GM19193 (cell line): Measurements from ENCODE around the gene NUP210L.

Experiments
- POLR2A ChIP-seq: IDR thresholded peaks from 4 replicates; pipeline ENCODE4 v1.6.1; 2011; ENCODE audit not compliant: insufficient read depth, insufficient read length; ENCODE audit errors: extremely low read depth

NUP210L gene

DNA sequence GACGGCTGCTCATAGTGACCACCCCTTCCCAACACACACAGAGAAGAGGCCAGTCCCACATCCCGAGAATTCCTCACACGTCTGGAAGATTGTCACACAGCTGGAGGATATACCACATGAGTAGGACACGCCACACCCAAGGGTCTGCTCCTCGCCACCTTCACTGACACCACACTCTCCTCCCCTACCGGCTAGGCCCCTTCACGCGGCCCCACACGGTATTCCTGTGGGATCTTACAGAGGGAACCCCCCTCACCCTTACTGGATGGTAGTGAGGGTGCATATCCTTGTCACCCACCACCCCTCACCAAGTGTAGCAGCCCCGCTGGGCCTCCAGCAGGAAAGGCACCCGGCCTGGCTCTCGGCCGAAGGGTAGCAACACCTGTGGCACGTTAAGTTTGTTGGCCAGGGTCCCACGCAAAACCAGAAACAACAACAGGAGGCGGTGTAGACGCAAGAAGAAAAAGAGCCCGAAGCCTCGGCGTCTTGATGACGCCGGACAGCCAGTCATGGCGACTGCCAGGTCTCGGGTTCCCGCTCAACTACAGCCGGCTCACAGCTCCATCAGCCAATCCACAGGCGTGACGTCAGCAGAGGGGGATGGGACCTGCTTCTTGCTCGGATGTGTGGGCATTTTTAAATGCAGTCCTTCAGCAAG is at the start of gene NUP210L:
TSS of gene NUP210L (minus strand) at position 540 of the 658 bp plus-strand sequence.
- TF ChIP-seq POLR2A = peak; percentile 36

DNA sequence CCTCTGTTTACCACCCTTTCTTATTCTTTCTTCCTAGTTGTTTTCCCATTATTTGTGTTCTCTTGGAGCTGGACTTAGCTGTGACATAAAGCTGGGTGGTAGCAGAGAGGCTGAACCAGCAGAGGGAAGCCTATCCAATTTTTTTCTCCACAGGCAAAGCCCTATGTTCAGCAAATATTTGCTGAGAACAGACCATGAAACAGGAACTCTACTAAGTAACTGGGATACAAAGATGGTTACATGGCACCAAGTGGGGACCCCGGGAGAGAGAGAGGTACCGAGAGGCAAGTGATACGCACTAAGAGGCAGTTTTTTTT is 44.6 kb upstream of the NUP210L start:
- TF ChIP-seq POLR2A = no peak

DNA sequence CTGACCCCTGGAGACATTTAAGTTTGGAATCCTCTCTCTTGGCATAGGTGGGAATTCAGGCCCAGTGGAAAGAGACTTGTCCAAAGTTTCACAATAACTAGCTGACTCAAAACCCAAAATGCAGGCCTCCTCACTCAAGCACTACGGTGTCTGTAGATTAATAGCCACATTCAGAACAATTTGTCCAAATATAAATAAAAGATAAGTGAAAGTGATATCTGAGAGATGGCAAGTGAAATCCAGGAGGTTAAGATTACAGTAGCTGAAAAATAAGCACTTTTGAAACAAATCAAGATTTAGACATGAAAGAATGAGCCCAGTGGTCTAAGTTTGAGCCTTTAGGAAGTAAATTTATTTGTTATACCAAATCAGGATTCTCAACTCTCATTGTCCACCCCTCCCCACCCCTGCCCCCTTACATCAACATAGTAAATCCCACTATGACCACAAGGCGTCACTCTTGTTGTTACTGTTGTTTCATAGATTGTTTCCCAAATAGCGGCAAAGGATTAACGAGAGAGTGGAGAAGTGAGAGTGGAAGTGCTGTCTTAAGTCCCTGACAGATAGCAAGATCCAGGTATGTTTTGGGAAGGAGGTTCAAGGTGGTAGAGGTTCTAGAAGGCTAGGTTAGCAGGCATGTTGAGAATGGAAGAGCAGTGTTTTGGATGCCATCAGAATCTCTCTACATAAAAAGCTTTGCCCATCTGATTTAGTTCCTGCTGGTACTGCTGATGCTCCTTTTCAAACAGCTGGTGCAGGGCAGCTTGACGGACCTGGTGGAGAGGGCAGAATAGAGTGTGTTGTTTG is 44.1 kb upstream of the NUP210L start:
- no peak for TF ChIP-seq POLR2A

DNA sequence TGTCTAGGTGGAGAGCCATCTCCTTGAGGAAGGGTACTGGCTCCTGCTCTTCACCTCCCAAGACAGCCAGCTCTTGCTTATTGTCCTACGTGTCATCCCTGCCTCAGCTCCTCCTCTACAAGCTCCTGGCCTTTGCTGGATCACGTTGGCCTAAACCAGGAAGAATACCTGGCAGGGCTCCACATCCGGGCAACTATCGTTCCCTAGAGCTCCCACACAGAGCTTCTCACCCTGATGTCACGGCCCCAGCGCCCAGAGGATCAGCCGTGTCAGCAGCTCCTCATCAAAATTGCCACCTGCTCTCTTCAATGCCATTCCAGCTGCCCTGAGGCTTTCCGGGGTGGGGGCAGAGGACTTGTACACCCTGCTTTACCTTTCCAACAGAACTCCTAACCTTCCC is 38.9 kb upstream of the NUP210L start:
- no peak for TF ChIP-seq POLR2A

DNA sequence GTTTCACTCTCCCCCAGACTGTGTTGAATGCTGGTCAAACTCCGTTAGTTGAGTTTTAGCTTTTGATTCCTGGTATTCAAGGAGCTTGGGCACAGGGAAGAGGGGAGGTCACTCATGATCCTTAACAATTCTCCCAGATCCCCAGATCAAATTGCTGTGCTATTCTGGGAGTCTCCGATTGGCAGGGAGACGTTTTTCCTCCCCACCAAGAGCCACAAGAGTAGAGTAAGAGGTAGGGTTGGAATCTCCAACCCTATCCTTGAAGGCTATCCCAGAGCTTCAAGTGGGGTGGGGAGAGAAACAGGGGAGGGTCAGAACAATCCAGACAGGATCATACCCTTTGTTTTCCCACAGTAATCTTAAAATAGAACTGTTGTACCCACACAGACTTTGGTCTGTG is 37.6 kb upstream of the NUP210L start:
- TF ChIP-seq POLR2A = no peak

DNA sequence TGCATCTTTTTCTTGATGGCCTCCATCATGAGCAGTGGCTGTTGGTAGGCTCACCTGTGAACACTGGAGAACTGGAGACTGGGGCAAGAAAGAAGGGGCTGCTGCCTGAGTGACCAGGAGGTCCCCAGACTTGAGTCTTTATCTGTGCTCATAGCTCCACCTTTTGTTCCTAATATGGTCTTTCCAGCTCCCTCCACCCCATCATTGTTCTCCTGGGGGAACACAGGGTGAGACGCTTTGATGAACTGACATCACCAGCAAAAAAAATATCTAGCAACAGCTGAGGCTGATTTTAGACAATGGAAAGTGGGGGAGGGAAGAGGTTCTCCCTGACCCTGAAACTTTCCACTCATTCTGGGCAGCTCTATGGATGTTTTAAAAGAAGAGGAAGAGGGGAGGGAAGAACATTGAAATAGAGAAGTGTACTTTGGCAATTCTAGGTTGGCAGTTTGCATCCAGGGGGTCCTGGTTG is 37.2 kb upstream of the NUP210L start, which contains the start of gene TPM3:
TSS of gene TPM3 (minus strand) at position 111 of the 472 bp plus-strand sequence. CDS start at position 29, 82 bp downstream.
- no peak for TF ChIP-seq POLR2A

DNA sequence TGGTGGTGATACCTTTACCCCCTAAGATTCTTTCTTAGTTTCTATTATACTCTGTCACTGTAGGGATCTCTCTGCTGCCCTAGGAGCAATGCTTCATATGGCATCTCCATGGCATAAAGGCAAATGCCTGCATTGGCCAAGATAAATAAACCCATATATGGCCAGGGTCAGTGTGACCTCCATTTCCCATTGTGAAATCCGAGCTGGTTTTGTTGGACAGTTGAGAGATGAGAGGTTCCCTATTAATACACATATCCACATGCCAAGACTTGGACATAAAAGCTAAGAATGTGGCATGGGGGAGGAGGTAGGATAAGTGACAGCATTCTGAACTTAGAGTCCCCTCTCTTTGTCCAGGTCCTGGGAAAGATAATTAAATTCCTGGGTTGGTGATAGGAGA is 35.7 kb upstream of the NUP210L start:
- TF ChIP-seq POLR2A = no peak

DNA sequence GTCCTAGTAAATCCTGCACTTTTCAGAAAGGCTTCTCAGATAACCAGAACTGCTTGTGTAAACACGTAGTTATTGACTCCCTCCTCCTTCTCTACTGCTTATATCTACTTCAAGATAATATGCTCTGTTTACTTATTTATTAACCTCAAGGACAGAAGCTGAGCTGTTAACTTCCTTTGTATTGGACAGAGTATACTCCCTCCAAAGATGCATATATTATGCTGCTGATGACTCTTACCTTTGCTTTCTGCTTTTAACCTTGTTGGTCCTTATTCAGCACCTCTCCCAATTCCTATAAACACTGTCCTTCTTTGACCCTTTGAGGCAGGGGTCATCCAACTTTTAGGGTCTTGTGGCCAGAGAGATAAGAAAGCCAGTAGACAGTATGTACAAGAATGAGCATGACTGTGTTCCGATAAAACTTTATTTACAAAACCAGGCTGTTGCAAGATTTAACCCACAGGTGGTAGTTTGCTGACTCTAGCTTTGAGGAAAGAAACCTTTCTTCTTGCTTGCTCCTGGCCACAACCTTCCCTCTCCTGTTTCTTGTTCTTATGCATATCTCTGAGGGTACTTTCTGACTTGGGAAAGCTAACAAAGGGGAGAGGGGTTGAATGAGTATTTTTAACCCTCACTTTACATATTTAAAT is 32.1 kb upstream of the NUP210L start:
- no peak for TF ChIP-seq POLR2A

DNA sequence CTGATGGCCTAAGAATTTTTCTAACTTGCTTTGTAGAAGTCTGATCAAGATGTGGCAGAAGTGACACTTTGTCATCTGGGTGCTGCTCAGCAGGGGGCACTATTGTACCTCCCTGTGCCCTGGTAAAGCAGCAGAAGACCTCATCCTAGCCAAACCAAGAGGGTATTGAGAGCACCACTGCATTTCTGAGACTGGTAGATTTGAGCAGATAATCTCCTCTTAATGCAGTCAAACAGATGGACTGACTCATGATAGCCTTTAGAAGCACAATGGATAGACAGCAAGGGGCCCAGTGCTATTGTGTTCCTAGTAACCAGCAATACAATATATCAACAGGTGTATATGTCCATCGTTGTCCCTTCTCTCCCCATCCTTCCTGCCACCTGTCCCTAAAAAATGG is 31.3 kb upstream of the NUP210L start:
- TF ChIP-seq POLR2A = no peak

DNA sequence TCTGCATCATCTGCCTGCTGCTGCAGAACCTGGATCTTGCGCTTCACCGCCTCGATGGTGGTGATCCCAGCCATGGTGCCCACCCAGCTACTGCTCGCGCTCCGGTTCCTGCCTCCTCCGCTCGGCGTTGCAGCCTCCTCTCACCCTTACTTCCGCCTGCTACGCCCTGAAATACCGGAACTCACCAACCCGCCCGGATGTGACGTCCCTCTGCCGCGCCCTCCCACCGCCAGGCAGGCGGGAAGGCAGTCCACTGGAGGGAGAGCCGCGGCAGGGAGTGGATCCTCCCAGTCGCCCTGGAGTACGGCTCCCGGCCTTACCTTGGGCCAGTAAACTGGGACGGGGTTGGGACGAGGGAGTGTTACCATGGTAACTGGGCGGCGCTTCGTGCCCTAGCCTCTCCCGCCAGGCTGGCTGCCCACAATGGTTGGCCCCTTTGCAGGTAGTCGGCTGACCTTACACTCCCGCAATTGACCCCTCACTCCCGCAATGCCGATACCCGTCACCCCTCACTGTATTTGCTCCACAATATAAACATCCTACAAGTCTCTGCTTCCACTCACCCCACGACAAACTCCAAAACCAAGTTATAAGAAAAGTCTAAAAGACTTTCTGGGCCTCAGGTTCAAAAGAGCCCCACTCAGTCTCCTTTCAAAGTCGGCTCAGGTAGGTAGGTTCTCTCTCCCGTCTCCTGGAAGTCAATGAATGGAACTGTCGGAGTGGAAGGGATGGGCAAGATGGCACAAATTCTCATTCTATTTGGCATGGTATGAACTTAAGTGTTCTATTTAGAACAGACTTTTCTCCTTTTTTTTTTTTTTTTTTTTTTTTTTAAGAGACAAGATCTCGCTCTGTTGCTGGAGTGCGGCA is 28.4 kb upstream of the NUP210L start:
- peak; percentile 97 for TF ChIP-seq POLR2A

DNA sequence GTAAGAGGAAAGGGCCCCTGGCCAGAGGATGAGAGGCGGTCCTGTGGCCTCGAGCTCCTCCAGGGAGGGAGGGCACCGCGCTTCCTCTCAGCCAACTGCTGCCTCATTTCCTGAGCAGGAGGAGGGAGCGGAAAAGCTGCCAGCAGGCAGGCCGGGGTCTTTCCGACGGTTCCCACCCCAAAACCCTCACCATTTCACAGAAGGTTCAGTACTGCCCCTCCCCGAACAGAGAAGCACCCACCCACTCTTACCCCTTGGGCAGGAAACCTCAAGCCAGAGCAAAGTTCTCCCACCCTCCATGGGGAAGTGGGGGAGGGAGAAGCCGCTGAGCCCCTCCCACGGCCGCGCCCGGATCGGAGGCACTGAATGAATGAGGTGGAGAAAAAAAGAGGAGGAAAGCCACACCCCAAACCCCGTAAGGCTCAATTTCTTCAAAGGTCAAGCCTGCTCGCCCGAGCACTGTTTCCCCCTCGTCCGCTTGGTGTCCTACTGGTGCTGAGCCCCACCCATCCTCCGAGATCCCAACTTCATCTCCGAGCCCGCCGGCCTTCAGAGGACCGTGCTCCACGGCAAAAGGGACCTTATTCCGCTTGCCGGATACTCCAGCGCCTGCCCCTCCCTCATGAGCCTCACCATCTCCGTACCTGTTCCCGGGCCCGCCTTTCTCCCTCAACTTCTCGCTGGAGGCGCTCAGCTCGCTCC is 27.6 kb upstream of the NUP210L start:
- peak; percentile 57 for TF ChIP-seq POLR2A

DNA sequence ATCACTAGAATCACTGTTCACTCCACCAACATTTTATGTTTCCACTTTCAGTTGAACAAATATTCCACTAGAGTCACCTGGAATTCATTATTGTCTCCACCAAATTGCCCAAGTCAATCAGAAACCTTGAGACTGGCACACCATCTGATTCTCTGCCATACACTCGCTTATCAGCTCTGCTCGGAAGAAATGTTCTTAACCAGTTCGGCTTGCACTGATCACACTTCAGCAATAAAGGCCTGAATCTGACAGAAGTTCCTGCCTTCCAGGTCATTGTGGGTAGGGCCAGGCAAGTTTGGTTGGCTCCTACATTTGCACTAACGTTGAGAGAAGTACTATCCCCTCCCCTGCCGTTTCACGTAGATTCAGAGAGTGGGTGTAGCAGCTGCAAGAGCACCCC is 27.1 kb upstream of the NUP210L start:
- TF ChIP-seq POLR2A = no peak

DNA sequence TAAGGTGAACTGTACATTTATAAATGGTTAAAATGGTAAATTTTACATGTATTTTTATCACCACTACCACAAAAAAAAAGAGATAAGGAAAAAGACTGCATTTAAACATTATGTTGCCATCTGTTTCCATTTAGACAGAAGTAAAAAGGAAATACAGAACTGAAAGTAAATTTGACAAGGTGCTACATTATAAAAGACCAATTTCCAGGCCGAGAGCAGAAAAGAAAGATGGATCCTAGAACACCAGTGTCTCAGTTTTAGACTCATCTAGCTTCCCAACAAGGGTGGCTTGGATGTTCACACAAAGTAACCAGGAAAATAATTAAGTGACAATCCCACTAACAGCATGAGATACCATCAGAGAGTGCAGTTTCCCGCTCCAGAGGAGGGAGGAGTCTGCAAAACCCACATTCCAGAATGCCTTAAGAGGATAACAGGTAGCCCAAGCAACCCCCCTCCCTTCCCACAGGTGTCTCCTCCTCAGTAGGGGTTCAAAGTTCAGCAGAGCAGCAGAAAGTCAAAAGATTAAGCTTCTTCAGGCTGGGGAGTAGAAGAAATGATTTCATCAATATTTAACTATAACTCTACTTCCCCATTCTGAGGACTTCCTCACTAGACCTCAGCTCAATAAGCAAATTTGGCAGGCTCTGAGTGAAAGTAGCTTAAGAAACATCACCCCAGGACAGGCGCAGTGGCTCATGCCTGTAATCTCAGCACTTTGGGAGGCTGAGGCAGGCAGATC is 25.2 kb upstream of the NUP210L start:
- TF ChIP-seq POLR2A = no peak
